ENCODE data around the gene TECTB. TPM values are rescaled to one million over a fixed set of nuclear protein-coding genes. Genes with fewer than 3 reads are reported as not detected.

TECTB gene
- total RNA-seq, 1 donor from 2014 or later: not detected

DNA sequence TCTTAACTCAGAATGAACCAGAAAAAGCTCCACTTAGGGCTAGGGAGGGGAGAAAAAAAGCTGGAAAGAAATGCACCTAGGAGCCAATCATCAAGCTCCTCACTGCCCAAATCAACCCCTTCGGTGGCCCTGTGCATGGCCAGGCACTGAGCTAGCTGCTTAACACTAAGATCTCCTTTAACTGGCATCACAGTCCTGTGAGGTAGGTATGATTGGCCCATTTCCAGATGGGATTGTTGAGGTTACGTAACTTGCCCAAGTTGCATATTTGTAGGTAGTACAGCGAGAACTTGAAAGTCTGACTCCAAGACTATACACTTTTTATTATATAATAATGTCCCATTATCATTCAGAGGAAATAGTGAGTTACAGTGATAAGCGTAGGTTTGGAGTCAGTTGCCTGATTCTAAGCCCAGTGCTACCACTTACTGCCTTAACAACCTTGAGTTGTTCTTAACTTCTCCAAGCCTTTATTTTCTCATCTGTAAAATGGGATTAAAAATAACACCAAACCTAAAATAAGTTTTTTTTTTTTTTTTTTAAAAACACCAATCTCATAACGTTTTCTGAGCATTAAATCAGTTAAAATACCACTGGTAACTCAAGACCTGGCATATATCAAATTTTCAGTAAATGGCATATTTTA lies 53.5 kb downstream of the TECTB start:
- DNase-seq: no peak
- no peak for ATAC-seq
- intact Hi-C loops (cut with micrococcal nuclease): loop anchor here (10.0 kb wide), 1 partner anchor 98 kb away; no protein-coding TSS in a partner anchor

DNA sequence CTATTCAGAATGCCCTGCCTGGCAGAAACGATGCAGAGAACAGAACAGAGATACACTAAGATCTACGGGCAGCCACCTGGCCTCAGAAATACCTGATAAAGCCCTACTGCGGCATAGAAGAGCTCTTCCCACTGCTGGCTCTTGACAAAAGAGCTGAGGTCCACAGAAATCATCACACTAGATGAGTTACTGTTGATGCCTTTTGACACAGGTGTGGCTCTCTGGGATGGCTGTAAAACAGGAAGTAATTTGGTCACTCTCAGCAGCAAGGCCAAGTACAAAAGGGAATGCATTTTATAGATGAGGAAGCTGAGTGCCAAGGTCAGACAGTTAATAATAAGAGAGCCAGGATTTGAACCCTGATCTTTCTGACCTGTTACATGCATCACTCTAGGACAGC lies 55.8 kb downstream of the TECTB start:
- ATAC-seq (no peak), DNase-seq (no peak)
- intact Hi-C loops (cut with micrococcal nuclease): loop anchor here (10.0 kb wide), 1 partner anchor 96 kb away; no protein-coding TSS in a partner anchor

DNA sequence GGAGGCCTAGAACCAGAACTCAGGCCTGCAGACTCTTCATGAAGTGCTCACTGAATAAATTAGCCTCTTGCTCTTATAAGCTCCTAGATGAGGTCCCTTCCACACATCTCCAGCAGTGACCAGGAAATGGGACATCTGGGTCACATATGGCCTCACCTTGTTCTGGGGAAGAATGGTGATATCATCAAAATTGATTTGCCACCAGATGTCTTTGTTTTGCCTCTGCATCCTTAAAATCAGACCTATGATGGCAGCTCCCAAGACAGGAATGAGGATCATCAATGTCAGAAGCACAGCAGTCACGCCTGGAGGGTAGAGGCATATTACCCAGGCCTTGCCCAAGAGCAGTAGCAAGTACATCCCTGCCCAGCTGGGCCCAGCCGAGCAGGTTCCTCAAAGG lies 57.4 kb downstream of the TECTB start:
- DNase-seq (no peak), ATAC-seq (no peak)
- intact Hi-C loops (cut with micrococcal nuclease): no loop called here

DNA sequence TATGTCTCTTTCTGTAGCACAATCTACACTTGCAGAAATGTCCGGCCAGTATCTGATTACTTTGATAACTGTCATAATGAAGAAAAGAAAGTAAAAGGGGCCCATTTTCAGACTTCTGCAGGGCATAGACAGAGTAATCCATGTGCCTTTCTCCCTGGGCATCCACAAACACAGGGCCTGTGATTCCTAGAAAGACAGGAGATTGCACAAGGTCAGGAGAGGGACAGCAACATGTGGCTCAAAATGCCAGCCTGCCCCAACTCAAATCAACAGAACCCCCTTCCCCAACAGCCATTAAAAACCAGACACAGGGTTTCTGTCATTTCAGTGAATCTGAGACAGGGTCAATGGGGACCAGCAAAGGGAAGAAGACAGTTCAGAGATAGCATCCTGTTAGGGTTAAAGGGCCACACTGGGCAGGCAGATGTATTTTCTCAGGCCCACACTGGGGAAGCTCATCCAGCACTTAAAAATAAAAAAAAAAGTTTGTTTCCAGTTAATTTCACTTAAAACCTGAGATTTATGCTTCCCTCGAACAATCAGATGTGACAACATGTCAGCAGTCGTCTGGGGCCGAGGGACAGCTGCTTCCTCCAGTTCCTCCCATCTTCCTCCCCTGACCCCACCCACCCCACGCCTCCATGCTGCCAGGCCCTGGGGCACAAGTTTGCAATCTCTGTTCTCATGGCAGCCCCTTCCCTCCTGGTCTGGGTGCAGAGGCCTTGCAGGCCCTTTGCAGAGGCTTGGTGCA lies 60.0 kb downstream of the TECTB start:
- no peak for DNase-seq
- intact Hi-C loops (cut with micrococcal nuclease): no loop called here
- no peak for ATAC-seq

DNA sequence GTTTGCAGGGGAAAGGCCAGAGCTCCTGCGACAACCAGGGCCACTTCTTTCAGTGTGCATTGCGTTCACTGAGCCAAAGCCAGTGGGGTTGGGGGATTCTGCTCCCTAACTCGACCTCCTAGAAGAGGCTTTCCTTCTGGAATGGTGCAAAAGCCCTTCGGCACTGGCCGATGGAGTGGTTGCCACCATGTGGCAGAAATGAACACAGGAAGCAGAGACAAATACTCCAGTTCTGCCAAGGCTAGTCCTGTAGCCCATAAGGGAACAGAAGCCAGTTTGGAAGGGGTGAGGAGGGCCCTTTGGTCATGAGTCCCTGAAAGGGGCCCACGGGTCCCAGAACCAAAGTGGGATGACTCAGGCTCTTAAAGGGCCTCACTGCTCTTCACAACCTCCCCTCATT lies 61.1 kb downstream of the TECTB start:
- intact Hi-C loops (cut with micrococcal nuclease): no loop called here
- ATAC-seq: peak; percentile 71
- DNase-seq: no peak

DNA sequence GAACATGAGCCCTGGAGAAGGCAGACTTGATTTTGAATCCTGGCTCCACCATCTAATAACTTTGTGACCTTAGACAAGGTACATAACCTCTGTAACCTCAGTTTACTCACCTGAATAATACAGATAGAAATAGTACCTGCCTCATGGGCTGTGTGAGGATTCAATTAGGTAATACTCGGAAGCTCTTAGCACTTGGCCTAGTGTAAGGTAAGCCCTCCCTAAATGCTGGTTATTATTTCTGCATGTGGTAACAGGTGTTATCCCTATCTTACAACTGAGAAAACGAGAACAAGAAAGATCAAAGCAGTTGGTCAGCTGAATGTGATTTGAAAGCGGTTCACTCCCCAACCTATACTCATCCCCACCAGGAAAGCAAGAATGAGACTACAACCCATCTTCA lies 62.0 kb downstream of the TECTB start:
- ATAC-seq (no peak), DNase-seq (no peak)
- intact Hi-C loops (cut with micrococcal nuclease): no loop called here

DNA sequence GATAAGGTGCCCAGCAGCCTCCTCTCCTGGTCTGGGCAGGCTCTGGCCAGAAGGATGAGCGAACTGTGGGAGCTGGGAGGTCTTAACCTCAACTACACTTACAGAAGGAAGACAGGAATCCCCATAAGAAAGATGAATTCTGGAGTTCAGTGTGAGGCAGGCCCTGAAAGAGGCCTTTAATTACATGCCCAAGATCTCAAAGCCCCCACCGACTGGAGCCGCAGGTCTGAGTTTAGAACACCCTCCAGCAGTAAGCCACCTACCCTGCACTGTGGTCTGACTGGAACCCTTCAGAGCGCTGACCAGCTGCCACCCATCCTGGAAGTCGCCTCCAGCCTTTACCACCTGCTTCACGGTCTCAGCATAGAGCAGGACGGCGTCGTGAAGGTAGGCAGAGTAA lies 62.5 kb downstream of the TECTB start:
- ATAC-seq (no peak), DNase-seq (no peak)
- intact Hi-C loops (cut with micrococcal nuclease): no loop called here

DNA sequence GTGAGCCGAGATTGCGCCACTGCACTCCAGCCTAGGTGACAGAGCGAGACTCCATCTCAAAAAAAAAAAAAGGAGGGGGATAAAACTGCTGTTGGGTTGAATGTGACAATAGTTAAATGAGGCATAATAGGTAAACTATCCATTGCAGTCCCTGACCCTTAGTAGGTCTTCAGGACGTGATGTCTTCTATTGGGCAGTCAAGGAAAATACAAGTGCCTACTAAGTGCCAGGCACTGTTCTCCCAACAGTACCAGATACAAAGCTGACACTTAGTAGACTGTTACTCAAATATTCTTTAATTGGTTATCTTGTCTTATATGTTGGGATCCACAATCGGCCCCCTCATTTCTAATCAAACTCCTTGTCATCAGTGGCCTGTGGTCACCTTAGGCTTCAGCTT lies 63.6 kb downstream of the TECTB start:
- ATAC-seq (no peak), DNase-seq (no peak)
- intact Hi-C loops (cut with micrococcal nuclease): no loop called here

DNA sequence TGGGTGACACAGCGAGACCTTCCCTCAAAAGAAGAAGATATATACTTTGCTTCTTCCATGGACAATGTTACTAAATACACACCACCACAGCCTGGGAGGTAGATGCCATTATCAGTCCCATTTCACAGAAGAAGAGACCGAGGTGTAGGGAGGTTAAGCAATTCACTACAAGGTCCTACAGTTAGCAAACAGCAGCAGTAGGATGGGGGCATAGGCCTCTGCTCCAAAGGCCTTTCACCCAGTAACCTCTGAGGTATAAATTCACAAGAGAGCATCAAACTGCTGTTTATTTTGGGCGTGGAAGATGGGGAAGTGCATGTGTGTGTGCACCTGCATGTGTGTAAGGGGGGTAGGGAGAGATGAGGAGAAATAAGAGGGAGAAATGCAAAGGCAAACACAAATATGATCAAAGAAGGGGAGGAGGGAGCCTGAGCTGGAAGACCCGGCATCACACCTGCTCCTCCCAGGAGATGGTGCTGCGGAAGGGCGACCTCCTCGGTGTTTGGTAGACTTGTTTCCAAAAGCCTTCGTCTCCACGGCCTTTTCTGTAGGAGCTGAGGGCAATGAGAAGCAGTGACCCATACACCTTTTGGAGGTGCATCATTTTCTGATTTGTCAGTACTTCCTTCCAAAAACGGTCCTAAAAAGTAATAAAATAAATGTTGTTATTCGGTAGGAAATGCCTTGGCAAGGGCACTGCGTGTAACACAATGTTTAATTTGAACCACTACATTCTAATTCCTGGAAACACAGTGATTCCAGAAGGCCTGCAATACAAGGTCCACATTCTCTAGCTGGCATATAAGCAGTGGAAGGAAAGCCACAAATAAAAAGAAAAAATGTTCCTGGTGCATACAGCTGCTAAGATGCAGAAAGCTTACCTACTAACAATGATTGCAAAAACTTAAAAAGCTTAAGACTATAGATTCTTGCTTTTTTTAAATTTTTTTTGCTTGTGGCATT lies 64.8 kb downstream of the TECTB start:
- ATAC-seq (no peak), DNase-seq (no peak)
- intact Hi-C loops (cut with micrococcal nuclease): no loop called here

DNA sequence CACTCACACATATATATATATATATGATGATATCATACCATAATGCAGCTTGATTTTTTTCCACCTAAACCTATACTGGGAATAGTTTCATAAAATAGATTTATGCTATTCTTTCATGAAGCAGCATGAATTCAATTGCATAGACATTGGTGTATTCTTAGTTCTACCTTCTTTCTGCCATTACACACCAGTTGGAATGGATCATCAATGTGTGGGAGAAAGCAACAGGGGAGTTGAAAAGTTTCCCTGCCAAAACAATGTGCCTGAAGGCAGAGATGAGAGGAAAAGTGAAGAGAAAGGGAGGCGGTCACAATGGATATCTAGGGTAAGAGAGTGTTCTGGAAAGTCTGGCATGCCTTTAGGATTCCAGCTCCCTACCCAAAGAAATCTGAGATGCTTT lies 65.6 kb downstream of the TECTB start:
- DNase-seq: no peak
- intact Hi-C loops (cut with micrococcal nuclease): no loop called here

DNA sequence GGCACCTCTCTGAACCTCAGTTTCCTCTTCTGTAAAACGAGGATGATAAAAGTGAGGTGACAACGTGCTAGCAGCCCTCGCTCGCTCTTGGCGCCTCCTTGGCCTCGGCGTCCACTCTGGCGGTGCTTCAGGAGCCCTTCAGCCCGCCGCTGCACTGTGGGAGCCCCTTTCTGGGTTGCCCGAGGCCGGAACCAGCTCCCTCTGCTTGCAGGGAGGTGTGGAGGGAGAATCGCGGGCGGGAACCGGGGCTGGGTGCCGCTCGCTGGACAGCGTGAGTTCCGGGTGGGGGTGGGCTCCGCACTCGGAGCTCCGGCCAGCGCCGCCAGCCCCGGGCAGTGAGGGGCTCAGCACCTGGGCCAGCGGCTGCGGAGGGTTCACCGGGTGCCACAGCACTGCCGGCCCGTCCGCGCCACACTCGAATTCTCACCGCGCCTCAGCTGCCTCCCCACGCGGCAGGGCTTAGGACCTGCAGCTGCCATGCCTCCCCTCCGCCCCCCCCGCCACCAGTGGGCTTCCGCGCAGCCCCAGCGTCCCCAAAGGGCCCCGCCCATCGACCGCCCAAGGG lies 66.4 kb downstream of the TECTB start:
- no peak for DNase-seq
- ATAC-seq: no peak
- intact Hi-C loops (cut with micrococcal nuclease): no loop called here

More for the DNA sequence above, 65.6 kb downstream of the TECTB start:
- ATAC-seq: no peak

DNA sequence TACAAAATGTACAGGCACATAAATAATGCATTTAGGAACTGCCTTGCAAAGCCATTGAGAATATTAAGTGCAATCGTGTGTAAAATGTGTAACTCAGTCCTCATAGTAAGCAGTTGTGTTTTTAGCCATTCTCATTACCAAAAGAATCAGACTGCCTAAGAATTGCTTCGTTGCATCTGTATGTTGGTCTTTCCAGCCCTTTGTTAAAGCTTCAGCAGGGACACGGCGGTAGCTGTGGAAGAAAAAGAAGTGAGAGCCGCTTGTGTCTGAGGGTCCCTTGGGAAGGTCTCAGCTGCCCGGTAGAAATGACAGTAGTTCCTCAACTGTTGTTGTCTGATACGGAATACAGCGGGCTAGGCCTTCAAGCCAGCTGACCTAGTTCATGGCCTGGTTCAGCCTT lies 67.9 kb downstream of the TECTB start:
- ATAC-seq (peak; percentile 13), DNase-seq (no peak)
- intact Hi-C loops (cut with micrococcal nuclease): no loop called here

DNA sequence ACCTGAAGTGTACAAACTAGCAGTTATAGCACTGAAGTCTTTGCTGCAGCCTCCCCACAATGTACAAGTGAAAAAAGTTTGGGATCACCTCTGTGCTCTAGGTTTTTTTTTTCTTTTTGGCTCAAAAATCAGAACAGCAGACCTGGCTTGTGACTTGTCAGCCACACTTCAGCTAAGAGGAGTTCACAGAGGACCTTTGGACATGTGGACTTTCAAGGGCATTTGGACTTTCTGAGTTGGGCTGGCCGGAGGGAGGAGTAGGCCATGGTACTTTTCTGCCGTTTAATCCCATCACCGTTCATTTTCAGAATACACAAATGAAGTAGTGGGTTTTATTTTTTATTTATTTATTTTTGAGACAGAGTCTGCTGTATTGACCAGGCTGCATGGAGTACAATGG lies 68.8 kb downstream of the TECTB start:
- DNase-seq (no peak), ATAC-seq (peak; percentile 87)

DNA sequence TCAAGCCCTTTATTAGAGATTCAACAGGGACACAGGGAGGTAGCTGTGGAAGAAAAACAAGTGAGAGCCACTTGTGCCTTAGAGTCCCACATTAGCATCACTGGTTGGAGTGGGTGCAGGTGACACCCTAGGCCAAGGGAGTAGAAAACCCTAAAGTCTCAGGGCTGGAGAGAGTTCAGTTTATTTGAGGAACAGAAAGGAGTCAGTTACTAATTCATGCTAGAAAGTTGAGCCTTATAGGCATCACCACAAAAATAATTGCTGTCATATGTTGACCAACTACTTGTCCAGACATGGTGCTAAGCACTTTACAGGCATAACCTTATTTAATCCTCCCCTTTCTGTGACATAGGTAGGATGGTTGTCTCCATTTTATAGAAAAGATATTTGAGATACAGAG lies 69.8 kb downstream of the TECTB start:
- DNase-seq (no peak), ATAC-seq (no peak)
- intact Hi-C loops (cut with micrococcal nuclease): no loop called here

More for the DNA sequence above, 68.8 kb downstream of the TECTB start:
- intact Hi-C loops (cut with micrococcal nuclease): no loop called here

Small RNA genes lying within 50 kb of the gene (microRNA-seq; reads per million reads assigned to microRNA genes)
- gene MIR6715A (ENCODE audit: borderline number of aligned reads): not detected
- gene MIR6715B (ENCODE audit: borderline number of aligned reads): not detected

Other genes starting within 250 kb of the TECTB start
- 25.0 TPM for gene GPAM, start 99.6 kb upstream of the TECTB start, total RNA-seq
- 6.3 TPM for gene ACSL5, start 90.7 kb downstream of the TECTB start, total RNA-seq
- 17.6 TPM for gene ZDHHC6, start 163.5 kb downstream of the TECTB start, total RNA-seq
- 22.9 TPM for gene VTI1A, start 163.8 kb downstream of the TECTB start, total RNA-seq